Keratinocyte (primary cell): Measurements from ENCODE around the gene IRF7. TPM values are rescaled to one million over a fixed set of nuclear protein-coding genes. Genes with fewer than 3 reads are reported as not detected.

Experiments
- DNase-seq: peaks from one replicate; pipeline ENCODE4 v3.0.0-alpha.2; 2011; ENCODE audit warnings: low read depth, missing footprints, low spot score
- FAIRE-seq: peaks from 2 replicates; lab custom pipeline; 2011; peaks lifted over from hg19 to GRCh38; lab: Jason Lieb, UNC
- H2AFZ ChIP-seq: 2 replicates; pipeline ENCODE4 v1.6.0; 2012; ENCODE audit warnings: low read length, control low read depth, inconsistent platforms; ENCODE audit not compliant: control insufficient read depth
- H3K27ac ChIP-seq: 2 replicates; pipeline ENCODE4 v1.5.1; 2011; ENCODE audit warnings: low read length; ENCODE audit not compliant: control insufficient read depth, insufficient read depth
- H3K27me3 ChIP-seq: 3 replicates; pipeline ENCODE4 v1.6.0; 2011; ENCODE audit warnings: low read length; ENCODE audit not compliant: control insufficient read depth, insufficient read depth; ENCODE audit errors: extremely low read depth
- H3K36me3 ChIP-seq, 2 experiments: 2 replicates in 1 of 2; 3 replicates in 1 of 2; pipeline ENCODE4 v1.5.1; 2011; ENCODE audit warnings: low read length in 2 of 2, mild to moderate bottlenecking in 1 of 2; ENCODE audit not compliant: control insufficient read depth in 2 of 2, insufficient read depth in 2 of 2; ENCODE audit errors: extremely low read depth in 1 of 2
- H3K4me1 ChIP-seq: 3 replicates; pipeline ENCODE4 v1.5.1; 2011; ENCODE audit warnings: low read length; ENCODE audit not compliant: control insufficient read depth, insufficient read depth; ENCODE audit errors: extremely low read depth
- H3K4me2 ChIP-seq: 3 replicates; pipeline ENCODE4 v1.6.0; 2011; ENCODE audit warnings: low read depth, low read length; ENCODE audit not compliant: control insufficient read depth, insufficient read depth; ENCODE audit errors: extremely low read depth
- H3K4me3 ChIP-seq, 3 experiments: fragments of 200-600 bp in 1 of 3; sonication (generic) in 1 of 3; 2 replicates in 2 of 3; 3 replicates in 1 of 3; pipeline ENCODE4 v1.5.1; 2011 to 2016; ENCODE audit warnings: low read length in 3 of 3, mild to moderate bottlenecking in 3 of 3, control low read depth in 2 of 3, inconsistent platforms in 1 of 3, low read depth in 1 of 3, mixed read lengths in 1 of 3, mixed run types in 1 of 3, moderate library complexity in 1 of 3; ENCODE audit not compliant: control insufficient read depth in 2 of 3, insufficient read depth in 2 of 3; ENCODE audit errors: extremely low read depth in 1 of 3
- H3K79me2 ChIP-seq: 2 replicates; pipeline ENCODE4 v1.6.0; 2012; ENCODE audit warnings: low read length; ENCODE audit not compliant: control insufficient read depth, insufficient read depth
- H3K9ac ChIP-seq: 3 replicates; pipeline ENCODE4 v1.6.0; 2011; ENCODE audit warnings: low read length; ENCODE audit not compliant: control insufficient read depth, insufficient read depth; ENCODE audit errors: extremely low read depth
- H3K9me1 ChIP-seq: 3 replicates; pipeline ENCODE4 v1.6.0; 2011; ENCODE audit warnings: low read length; ENCODE audit not compliant: control insufficient read depth, insufficient read depth; ENCODE audit errors: extremely low read depth
- H3K9me3 ChIP-seq: 2 replicates; pipeline ENCODE4 v1.5.1; 2012; ENCODE audit warnings: low read depth, low read length; ENCODE audit not compliant: control insufficient read depth
- H4K20me1 ChIP-seq: 3 replicates; pipeline ENCODE4 v1.6.0; 2011; ENCODE audit warnings: low read length; ENCODE audit not compliant: control insufficient read depth, insufficient read depth; ENCODE audit errors: extremely low read depth
- CTCF ChIP-seq, 3 experiments: IDR thresholded peaks in 1 of 3; conservative IDR thresholded peaks in 1 of 3; optimal IDR thresholded peaks in 1 of 3; 2 replicates in 2 of 3; 3 replicates in 1 of 3; pipeline versions ENCODE3 to v1.5.1; 2011; ENCODE audit warnings: low read length in 3 of 3, mild to moderate bottlenecking in 3 of 3, moderate library complexity in 2 of 3, control low read depth in 1 of 3, inconsistent platforms in 1 of 3; ENCODE audit not compliant: insufficient read depth in 2 of 3; ENCODE audit errors: extremely low read depth in 1 of 3
- EZH2 ChIP-seq: IDR thresholded peaks from one replicate; pipeline ENCODE4 v1.6.1; 2012; ENCODE audit warnings: inconsistent platforms, mild to moderate bottlenecking, low read length, moderate library complexity
- dilution Hi-C: fragments of 300-500 bp; cut with MboI; formaldehyde crosslinking; loops from one replicate; pipeline ENCODE4 v1.7.0; 2020; ENCODE audit warnings: low sequenced_read_pairs; ENCODE audit not compliant: extremely low pct_ligation_motif_present
- polyA plus RNA-seq, 5 experiments: library from polyadenylated mRNA; depleted of rRNA in 3 of 5; stranded (reverse) in 3 of 5; stranded (forward) in 1 of 5; unstranded in 1 of 5; fragments of >200 nt; gene quantifications; 1 replicate in 1 of 5; 2 replicates in 3 of 5; 3 replicates in 1 of 5; pipeline versions ENCODE4 v1.2.1 to v1.2.3, GENCODE V29; 2011 to 2012; ENCODE audit warnings: missing spikeins in 2 of 5, low read depth in 1 of 5, low replicate concordance in 1 of 5

Gene IRF7
- polyA plus RNA-seq, 1 donor (not counting 4 experiments of a cell fraction or from before 2014, with no cell fraction given), result 7.1 TPM

- no peaks in the 10 kb centered on the region for H3K9me3 ChIP-seq
- FAIRE-seq (no peak), DNase-seq (no peak)
- no peak overlapping the region for H3K4me3 ChIP-seq
- no peaks in the 10 kb centered on the region for H3K9me1 ChIP-seq
- no peak for TF ChIP-seq EZH2
- no peak for TF ChIP-seq CTCF (optimal IDR thresholded peaks at IDR 0.05 in 1 of 3, IDR thresholded peaks at IDR 0.05 in 1 of 3, conservative IDR thresholded peaks at IDR 0.05 in 1 of 3; ENCODE audit: extremely low read depth in 1 of 3, insufficient read depth in 2 of 3, low read length in 3 of 3)
- no peak overlapping the region for H3K9ac ChIP-seq
- H3K27me3 ChIP-seq, result no peaks in the 10 kb centered on the region
- dilution Hi-C loops, result no loop called here
- H3K79me2 ChIP-seq, result peaks cover 2% of the 10 kb centered on the region
- no peak overlapping the region for H3K27ac ChIP-seq
- no peaks in the 10 kb centered on the region for H4K20me1 ChIP-seq
- no peak overlapping the region for H2AFZ ChIP-seq
- H3K4me2 ChIP-seq, result no peak overlapping the region
- peaks cover 1% of the 10 kb centered on the region for H3K4me1 ChIP-seq
- no peaks in the 10 kb centered on the region for H3K36me3 ChIP-seq
Measured at GRCh38 chr11:619628-620050, 3.9 kb upstream of the IRF7 start.

DNA sequence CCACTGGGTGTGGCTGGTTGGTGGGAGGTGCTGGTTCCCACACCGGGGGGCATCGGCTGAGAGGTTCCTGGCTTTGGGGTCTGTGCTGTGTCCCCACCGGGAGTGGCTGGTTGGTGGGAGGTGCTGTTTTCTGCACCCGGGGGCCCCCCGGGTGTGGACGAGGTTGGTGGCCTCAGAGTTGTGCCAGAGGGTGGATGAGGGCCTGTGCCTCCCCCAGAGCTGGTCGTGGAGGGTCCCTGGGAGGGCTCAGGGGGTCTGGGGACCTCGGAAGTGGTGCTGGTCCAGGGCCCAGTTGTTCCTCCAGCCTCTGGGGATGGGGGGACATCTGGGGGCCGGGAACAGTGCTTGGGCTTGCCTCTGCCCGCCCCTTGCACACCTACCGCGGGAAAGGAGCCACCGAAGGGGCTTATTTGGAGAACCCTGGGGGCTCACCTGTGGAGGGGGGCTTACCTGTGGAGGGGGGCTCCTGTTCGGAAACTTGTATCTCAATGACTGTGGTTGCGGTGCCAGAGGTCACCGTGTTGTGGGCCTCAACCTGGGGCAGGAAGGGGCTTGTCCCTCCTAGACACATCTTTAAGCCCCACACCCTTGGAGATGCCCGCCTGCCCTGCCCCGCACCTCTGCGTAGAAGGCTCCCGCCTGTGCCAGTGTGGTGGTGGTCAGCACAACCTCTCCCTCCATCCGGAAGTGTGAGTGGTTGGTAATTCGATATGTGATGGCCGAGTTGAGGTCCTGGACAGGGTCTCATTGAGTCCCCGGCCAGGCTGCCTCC lies 3.3 kb upstream of the IRF7 start:
- H3K9me3 ChIP-seq, result no peaks in the 10 kb centered on the region
- peaks cover 2% of the 10 kb centered on the region for H3K79me2 ChIP-seq
- H3K4me3 ChIP-seq, result no peak overlapping the region
- no peak for DNase-seq
- H4K20me1 ChIP-seq, result no peaks in the 10 kb centered on the region
- FAIRE-seq, result no peak
- TF ChIP-seq CTCF (optimal IDR thresholded peaks at IDR 0.05 in 1 of 3, IDR thresholded peaks at IDR 0.05 in 1 of 3, conservative IDR thresholded peaks at IDR 0.05 in 1 of 3; ENCODE audit: extremely low read depth in 1 of 3, insufficient read depth in 2 of 3, low read length in 3 of 3) (no peak), EZH2 (no peak)
- no peak overlapping the region for H3K4me2 ChIP-seq
- no peaks in the 10 kb centered on the region for H3K9me1 ChIP-seq
- H3K9ac ChIP-seq, result no peak overlapping the region
- no peaks in the 10 kb centered on the region for H3K27me3 ChIP-seq
- H2AFZ ChIP-seq, result no peak overlapping the region
- no peak overlapping the region for H3K27ac ChIP-seq
- dilution Hi-C loops, result no loop called here
- peaks cover 7% of the 10 kb centered on the region for H3K4me1 ChIP-seq
- no peaks in the 10 kb centered on the region for H3K36me3 ChIP-seq
